Measurements from ENCODE around the gene SGPL1.

The SGPL1 gene

GRCh38 chr10:70925377-70926225 lies 109.9 kb downstream of the SGPL1 start:
- no peak for DNase-seq

- no peak for DNase-seq
Measured at GRCh38 chr10:70926226-70927000, 110.7 kb downstream of the SGPL1 start.

DNA sequence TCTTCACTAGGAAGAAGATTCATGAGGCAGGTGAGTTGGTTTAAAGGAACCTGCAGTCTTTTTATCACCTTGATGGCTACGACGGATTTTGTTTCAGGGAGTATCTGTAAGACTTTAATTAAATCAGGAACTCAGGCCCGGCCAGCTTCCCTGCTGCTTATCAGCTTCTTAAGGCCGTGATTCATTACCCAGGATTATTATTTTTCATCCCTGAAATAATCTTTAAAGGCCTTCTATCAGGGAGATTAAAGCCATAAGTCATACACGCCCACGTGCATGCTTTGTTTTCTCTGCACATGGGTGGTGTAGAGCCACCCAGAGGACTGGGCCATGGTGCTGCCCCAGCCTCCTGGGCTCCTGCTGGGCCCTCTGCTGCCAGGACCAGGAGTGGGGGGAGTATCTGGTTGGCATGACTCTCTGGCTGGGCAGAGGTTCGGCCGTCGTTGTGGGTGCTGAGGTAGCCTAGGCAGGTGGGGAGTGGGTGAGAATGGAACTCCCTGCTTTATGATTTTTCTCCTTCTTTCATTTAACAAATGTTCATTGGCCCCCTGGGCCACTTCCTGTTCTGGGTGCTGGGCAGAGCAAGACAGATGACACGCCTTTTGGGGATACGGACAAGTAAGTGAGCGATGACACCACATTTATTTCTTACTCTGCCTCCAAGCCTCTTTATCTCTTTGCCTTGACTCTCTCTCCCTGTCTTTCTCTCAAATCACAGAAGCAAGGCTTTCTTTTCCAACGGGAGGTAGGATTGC lies 111.6 kb downstream of the SGPL1 start:
- DNase-seq, result no peak

DNA sequence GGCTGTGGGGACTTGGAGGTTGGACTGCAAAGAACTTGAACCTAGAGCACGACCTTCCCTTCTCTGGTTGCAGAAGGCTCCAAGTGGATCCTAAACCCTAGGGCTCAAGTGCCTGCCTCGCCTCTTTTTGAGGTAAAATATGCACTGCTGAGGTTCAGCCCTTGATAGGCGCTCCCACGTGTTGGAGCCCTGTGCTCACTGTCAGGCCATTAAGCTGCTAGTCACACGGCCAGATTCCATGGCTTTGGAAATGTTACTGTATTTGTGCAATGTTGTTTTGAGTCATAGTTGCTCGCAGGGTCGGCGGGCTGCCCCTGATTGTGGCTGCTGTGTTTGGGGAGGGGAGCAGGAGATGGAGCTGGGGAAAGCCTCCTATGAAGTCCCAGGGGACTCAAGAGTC lies 112.4 kb downstream of the SGPL1 start:
- no peak for DNase-seq

DNA sequence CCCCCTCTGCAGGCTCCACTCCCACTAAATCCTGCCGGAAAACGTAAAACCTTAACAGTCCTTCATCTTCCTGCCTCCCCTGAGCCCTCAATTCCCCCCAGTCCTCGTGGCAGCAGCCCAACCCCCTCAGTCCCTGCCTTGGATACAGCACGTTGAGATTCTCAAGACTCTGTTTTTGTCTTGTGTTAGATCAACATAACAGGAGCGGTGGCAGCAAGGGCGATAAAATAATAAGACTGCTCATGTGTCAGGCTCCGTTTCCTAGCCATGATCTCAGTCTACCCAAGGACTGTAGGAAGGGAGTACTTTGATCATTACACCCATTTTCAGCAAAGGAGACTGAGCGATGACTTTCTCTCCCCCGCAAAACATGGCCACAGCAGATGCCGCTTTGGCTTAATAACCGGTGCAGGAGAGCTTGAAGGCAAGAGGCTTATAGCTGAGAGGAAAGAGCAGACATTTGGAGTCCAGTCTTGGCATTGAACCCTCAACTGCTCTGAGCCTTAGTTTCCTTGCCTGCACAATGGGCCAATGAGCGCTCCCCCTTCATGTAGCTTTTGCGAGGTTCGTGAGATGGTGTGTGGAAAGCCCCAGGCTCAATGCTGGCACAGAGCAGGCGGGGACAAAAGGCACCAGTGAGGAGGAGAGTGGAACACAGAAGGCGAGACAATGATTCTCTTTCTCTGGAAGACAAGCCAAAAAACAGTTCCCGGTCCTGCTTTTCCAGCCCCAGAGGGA lies 114.7 kb downstream of the SGPL1 start:
- no peak for DNase-seq

Data from fibroblast of skin of abdomen (primary cell).